ENCODE results near the gene NEURL1.
A peak's percentile ranks its signal among the peaks of the same experiment; 100 is the strongest.

Gene NEURL1

DNA sequence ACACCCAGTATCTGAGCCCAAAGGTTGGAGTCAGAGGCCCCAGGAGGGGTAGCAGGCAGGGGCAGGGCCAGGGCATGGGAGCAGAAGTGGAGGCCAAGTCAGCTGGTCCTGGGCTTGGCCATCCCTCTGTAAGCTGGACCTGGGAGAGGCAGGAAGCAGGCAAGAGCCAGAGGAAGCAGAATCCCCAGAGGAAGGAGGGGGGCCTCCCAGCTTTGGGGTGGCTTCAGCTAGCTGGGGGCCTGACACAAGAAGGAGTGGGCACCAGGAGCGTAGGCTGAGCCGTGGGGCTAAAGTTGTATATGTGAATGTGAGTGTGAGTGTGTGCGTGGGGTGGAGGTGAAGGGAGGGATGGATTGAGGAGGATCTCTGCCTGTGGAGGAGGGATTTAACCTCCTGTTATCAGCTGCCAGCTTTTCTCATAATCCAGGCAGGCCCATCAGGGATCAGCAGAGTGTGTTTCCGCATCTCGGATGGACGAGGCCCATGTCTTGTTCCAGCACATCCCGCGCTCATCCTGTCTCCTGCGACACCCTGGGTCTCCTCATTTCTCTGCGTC, 54.0 kb downstream of the NEURL1 start:
- H3K4me3 ChIP-seq (ENCODE audit: low read depth, low read length) = no peak overlapping the region
- DNase-seq (ENCODE audit: low read depth) = no peak
- TF ChIP-seq CTCF (IDR thresholded peaks at IDR 0.05; ENCODE audit: control insufficient read depth, extremely low read depth, insufficient read depth) = no peak

DNA sequence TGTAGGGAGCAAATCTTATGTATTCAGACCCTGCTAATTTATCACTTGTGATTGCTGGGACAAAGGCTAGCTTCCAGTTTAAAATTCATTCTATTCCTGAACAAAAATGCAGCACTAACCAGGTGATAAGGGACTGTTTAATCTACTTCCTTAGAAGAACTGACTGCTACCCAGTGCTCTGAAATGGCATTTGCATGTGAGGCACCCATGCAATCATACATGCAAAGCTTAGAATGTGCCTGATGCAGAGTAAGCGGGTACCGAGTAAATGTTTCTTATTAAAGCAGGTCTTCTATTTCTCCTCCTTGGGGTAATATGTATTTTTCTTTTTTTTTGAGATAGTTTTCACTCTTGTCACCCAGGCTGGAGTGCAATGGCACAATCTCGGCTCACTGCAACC, 54.5 kb downstream of the NEURL1 start:
- no peak for DNase-seq (ENCODE audit: low read depth)
- no peak for TF ChIP-seq CTCF (IDR thresholded peaks at IDR 0.05; ENCODE audit: control insufficient read depth, extremely low read depth, insufficient read depth)
- no peak overlapping the region for H3K4me3 ChIP-seq (ENCODE audit: low read depth, low read length)

DNA sequence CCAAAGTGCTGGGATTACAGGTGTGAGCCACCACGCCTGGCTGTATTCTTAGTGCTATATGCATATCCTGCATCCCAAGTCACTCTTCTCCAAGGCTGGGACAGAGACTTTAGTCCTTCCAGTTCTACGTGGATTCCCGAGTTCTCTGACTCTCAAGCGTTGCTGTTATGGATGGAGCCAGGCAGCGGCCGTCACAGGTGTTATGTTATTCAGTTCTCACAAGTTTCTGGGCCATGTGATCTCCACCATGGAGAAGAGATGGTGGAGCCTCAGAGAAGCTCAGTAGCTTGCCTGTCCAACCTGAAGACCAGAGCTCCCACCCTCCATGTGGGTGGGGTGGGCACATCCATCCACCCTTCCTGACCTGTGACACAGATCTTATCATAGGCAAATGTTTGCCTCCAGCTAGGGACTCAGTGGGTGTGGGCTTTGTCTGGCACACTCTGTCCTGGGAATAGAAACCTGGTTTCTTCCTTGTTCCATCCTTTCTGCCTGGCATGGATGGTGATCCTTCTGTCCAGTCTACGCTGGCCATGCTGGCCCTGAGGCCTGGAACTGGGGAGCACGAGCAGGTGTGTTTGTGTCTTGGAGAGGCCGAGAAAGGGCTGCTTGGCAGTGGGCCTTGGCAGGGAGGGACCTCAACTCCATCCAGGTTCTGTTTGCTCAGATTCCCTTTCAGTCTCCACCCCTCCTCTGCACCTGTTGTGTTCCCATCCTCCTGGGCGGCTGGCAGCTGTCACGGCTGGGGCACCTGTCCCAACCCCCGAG, 55.3 kb downstream of the NEURL1 start:
- TF ChIP-seq CTCF (IDR thresholded peaks at IDR 0.05; ENCODE audit: control insufficient read depth, extremely low read depth, insufficient read depth) = no peak
- no peak overlapping the region for H3K4me3 ChIP-seq (ENCODE audit: low read depth, low read length)
- DNase-seq (ENCODE audit: low read depth) = peak; percentile 60

DNA sequence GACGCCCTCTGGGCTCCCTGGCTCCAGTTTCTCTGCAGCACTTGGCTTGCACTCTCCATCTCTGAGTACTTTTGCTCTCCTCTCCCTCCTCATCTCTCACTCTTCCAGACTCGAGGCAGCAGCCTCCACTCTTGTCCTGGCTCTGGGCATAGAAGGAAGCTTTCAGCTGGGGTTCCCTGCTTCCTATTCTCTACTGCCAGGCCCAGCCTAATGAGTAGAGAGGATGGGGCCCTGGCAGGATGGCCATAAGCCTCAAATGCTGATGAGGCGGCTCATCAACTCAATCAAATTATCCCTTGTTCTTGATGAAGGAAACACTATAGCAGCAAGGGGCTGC, 55.8 kb downstream of the NEURL1 start:
- TF ChIP-seq CTCF (IDR thresholded peaks at IDR 0.05; ENCODE audit: control insufficient read depth, extremely low read depth, insufficient read depth) = no peak
- no peak overlapping the region for H3K4me3 ChIP-seq (ENCODE audit: low read depth, low read length)
- no peak for DNase-seq (ENCODE audit: low read depth)

- no peak for TF ChIP-seq CTCF (IDR thresholded peaks at IDR 0.05; ENCODE audit: control insufficient read depth, extremely low read depth, insufficient read depth)
- DNase-seq (ENCODE audit: low read depth) = no peak
Observed at GRCh38 chr10:103550229-103550628, 56.7 kb downstream of the NEURL1 start.

GRCh38 chr10:103551619-103552602, 58.4 kb downstream of the NEURL1 start:
- TF ChIP-seq CTCF (IDR thresholded peaks at IDR 0.05; ENCODE audit: control insufficient read depth, extremely low read depth, insufficient read depth) = no peak
- no peak for DNase-seq (ENCODE audit: low read depth)
- H3K4me3 ChIP-seq (ENCODE audit: low read depth, low read length) = no peak overlapping the region

More at GRCh38 chr10:103550229-103550628, 56.7 kb downstream of the NEURL1 start:
- H3K4me3 ChIP-seq (ENCODE audit: low read depth, low read length) = no peak overlapping the region

Data from LNCaP clone FGC (cell line).